Suprapubic skin (tissue), 4 donors: ENCODE results near the gene OGA.

Source experiments
- POLR2A ChIP-seq, 2 donors: fragments of 450-650 bp; IDR thresholded peaks; one replicate each; pipeline ENCODE4 v1.6.1; 2017; ENCODE audit warnings: antibody characterized with exemption in 2 of 2, mild to moderate bottlenecking in 2 of 2, moderate library complexity in 2 of 2
- POLR2AphosphoS5 ChIP-seq, 3 donors: sonication (generic); formaldehyde crosslinking; IDR thresholded peaks; one replicate each; pipeline ENCODE4 v1.6.1; 2017; ENCODE audit warnings: antibody characterized with exemption in 3 of 3
- TF ChIP-seq, protein P1 (sequence below), 2 donors: fragments of 200-600 bp in 1 of 2; fragments of 450-650 bp in 1 of 2; sonication (generic) in 1 of 2; IDR thresholded peaks; one replicate each; pipeline ENCODE4 v1.5.1; 2016 to 2019; ENCODE audit warnings: antibody characterized with exemption in 2 of 2, mild to moderate bottlenecking in 1 of 2, moderate library complexity in 1 of 2

DNA sequence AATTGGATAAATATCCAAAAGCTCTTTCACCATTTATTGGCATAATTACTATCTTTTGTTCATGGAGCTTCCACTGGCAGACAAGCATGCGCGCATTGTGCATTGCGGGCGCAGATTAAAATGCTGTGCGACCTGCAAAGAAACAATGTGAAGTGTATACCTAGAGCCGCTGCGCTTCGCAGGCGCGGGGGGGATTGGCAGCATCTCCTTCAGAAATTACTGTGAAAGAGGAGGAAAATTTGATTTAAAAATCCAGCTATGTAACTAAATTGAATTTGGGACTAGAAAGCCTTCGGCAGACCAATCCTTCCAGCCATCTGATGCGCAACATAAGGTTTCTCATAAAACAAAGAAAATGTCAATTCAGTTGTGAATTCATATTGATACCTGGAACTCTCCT lies 24.7 kb downstream of the OGA start:
- TF ChIP-seq, protein P1, sequence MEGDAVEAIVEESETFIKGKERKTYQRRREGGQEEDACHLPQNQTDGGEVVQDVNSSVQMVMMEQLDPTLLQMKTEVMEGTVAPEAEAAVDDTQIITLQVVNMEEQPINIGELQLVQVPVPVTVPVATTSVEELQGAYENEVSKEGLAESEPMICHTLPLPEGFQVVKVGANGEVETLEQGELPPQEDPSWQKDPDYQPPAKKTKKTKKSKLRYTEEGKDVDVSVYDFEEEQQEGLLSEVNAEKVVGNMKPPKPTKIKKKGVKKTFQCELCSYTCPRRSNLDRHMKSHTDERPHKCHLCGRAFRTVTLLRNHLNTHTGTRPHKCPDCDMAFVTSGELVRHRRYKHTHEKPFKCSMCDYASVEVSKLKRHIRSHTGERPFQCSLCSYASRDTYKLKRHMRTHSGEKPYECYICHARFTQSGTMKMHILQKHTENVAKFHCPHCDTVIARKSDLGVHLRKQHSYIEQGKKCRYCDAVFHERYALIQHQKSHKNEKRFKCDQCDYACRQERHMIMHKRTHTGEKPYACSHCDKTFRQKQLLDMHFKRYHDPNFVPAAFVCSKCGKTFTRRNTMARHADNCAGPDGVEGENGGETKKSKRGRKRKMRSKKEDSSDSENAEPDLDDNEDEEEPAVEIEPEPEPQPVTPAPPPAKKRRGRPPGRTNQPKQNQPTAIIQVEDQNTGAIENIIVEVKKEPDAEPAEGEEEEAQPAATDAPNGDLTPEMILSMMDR (IDR thresholded peaks at IDR 0.05) = no peak
- TF ChIP-seq POLR2A (IDR thresholded peaks at IDR 0.05) (no peak), POLR2AphosphoS5 (IDR thresholded peaks at IDR 0.05) (no peak)
